ENCODE data around the gene GAB4. TPM values are rescaled to one million over a fixed set of nuclear protein-coding genes. Genes with fewer than 3 reads are reported as not detected.

GAB4 gene
- total and polyA plus RNA-seq, 2 of the 13 experiments (the other 11 are each of a cell fraction or from before 2014, with no cell fraction given) = not detected

GRCh38 chr22:16912281-16912680 is 95.7 kb downstream of the GAB4 start:
- no peaks in the 10 kb centered on the region for H3K79me2 ChIP-seq (ENCODE audit: insufficient read depth, low read length)
- ATAC-seq = no peak
- ChIA-PET POLR2A (no interaction called here), CTCF (ENCODE audit: low intra/inter-chr PET ratio, low total read pairs) (no interaction called here)
- no TSS peak for BruUV-seq (replicated peaks)
- no peak overlapping the region for H3K4me2 ChIP-seq (ENCODE audit: low read depth, low read length)
- H3K9ac ChIP-seq (ENCODE audit: insufficient read depth, low read depth, low read length) = no peak overlapping the region
- WGBS (ENCODE audit: low lambda C conversion rate) = 0% methylated on average over 3 of the region's 3 CpGs
- intact Hi-C loops (cut with micrococcal nuclease; ENCODE audit: unreplicated experiment) = no loop called here
- no peak for FAIRE-seq
- no peaks in the 10 kb centered on the region; a peak in 1 of 5 replicates for H3K27me3 ChIP-seq (ENCODE audit: control insufficient read depth in 1 of 2, insufficient read depth in 2 of 2, low read length in 2 of 2)
- no peak overlapping the region for H3K27ac ChIP-seq (ENCODE audit: extremely low read length, insufficient read depth, low read length)
- TF ChIP-seq E2F5 (CRISPR knock-in tag; conservative IDR thresholded peaks at IDR 0.05) (no peak), FOXA1 (IDR thresholded peaks at IDR 0.05) (0 out of 2 replicates have a peak, but pooled peaks have one; percentile 9), FOXA1 (CRISPR knock-in tag; IDR thresholded peaks at IDR 0.05) (no peak), ATRX (CRISPR knock-in tag; IDR thresholded peaks at IDR 0.05; ENCODE audit: borderline replicate concordance) (no peak), ZBTB4 (CRISPR knock-in tag; IDR thresholded peaks at IDR 0.05; ENCODE audit: borderline replicate concordance) (no peak), FOXJ3 (CRISPR knock-in tag; IDR thresholded peaks at IDR 0.05; ENCODE audit: borderline replicate concordance) (no peak), HNRNPLL (IDR thresholded peaks at IDR 0.05; ENCODE audit: low read depth, low read length, poor library complexity, severe bottlenecking) (no peak), CBX5 (CRISPR knock-in tag; IDR thresholded peaks at IDR 0.05; ENCODE audit: borderline replicate concordance) (no peak), RAD51 (IDR thresholded peaks at IDR 0.05; ENCODE audit: borderline replicate concordance) (no peak), ZSCAN29 (CRISPR knock-in tag; conservative IDR thresholded peaks at IDR 0.05) (no peak), CREB1 (IDR thresholded peaks at IDR 0.05) (0 out of 2 replicates have a peak, but pooled peaks have one; percentile 31), CREB1 (CRISPR knock-in tag; IDR thresholded peaks at IDR 0.05) (no peak), ATF7 (IDR thresholded peaks at IDR 0.05) (peak; percentile 94), ATF7 (CRISPR knock-in tag; IDR thresholded peaks at IDR 0.05) (no peak), SRF (IDR thresholded peaks at IDR 0.05; ENCODE audit: low read depth, low read length) (no peak), ELF3 (CRISPR knock-in tag; IDR thresholded peaks at IDR 0.05) (no peak)
- H2AFZ ChIP-seq (ENCODE audit: low read length) = no peak overlapping the region
- H3K4me1 ChIP-seq (ENCODE audit: insufficient read depth, low read length) = no peaks in the 10 kb centered on the region
- no peaks in the 10 kb centered on the region for H3K9me3 ChIP-seq (ENCODE audit: low read length)
- no peak for DNase-seq (ENCODE audit: low spot score)
- in situ Hi-C loops (cut with HindIII; ENCODE audit: extremely low pct_ligation_motif_present, low pct_unique_long_range_greater_than_20kb) = no loop called here
- no peaks in the 10 kb centered on the region for H4K20me1 ChIP-seq (ENCODE audit: insufficient read depth, low read length)
- no peak overlapping the region for H3K4me3 ChIP-seq (replicated peaks in 1 of 3; ENCODE audit: insufficient read depth in 1 of 3, low read depth in 2 of 3, low read length in 3 of 3)
- no peaks in the 10 kb centered on the region for H3K36me3 ChIP-seq (replicated peaks in 1 of 2; ENCODE audit: control insufficient read depth in 1 of 2, insufficient read depth in 2 of 2, low read length in 2 of 2)

Measured in HepG2 (cell line).